Left renal pelvis (tissue), 4 donors: ENCODE measurements around the gene RAD51B. TPM values are rescaled to one million over a fixed set of nuclear protein-coding genes. Genes with fewer than 3 reads are reported as not detected.

Source experiments
- DNase-seq, 4 donors: peaks; one replicate each; pipeline ENCODE4 v3.0.0-alpha.2; 2013; ENCODE audit warnings: low read depth in 4 of 4, low spot score in 3 of 4
- polyA plus RNA-seq, 4 donors: library from polyadenylated mRNA; unstranded; fragments of 120-200 nt; gene quantifications; one replicate each; pipeline ENCODE4 v1.2.1, GENCODE V29; 2013; ENCODE audit not compliant: insufficient read length in 4 of 4

Gene RAD51B
- polyA plus RNA-seq, 4 donors: 9.4 to 12.6 (median 11.6) TPM

DNA sequence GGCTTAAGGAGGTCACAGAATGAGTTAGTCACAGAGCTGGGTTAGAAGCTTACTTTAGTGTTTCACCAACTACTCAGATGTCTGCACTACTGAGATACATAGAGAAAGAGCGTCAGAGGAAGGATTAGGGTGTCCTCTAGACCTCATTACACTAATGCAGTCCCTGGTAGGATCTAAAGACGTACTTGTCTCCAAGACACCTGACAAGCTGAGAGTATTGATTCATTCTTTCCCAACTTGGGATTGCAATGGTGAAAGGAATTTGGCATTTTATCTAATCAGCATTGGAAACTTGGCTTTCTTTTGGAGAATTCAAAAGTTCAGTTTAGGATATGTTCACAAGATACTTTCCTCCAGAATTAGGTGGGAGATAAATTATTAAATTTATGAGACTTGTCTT, 571.2 kb downstream of the RAD51B start:
- no peak for DNase-seq

DNA sequence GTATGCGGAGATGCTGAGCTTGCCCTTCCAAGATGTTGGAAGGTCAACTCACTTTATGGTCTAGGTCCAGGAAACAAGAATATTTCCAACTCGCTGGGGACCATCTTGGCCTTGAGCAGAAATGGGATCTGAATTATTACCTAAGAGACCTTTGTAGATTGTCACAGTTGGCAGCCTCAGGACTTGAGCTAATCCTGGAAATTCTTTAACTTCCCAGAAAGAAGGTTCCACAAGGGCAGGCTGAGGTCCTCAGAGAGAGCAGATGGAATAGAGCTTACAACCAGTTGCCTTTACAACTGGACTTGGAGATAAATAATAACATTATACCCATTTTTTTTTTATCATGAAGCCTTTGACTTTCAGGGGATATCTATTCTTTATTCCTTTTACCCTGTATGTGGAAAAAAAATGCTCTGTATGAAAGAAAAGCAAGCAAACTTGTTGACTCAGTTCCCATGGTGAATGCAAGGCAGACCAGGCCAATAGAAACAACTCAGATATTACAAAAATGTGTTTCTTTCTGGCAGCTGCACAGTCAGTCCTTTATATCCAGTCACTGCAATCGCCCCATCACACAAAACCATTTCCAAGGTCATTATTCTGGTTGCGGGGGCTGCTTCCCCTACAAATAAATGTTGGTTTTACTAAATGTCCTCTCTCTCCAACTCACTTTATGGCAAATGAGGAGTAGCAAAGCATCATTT, 571.9 kb downstream of the RAD51B start:
- DNase-seq: no peak

GRCh38 chr14:68392393-68393141, 573.0 kb downstream of the RAD51B start:
- DNase-seq: no peak

- no peak for DNase-seq
These were observed 573.7 kb downstream of the RAD51B start for GRCh38 chr14:68393259-68393658.

DNA sequence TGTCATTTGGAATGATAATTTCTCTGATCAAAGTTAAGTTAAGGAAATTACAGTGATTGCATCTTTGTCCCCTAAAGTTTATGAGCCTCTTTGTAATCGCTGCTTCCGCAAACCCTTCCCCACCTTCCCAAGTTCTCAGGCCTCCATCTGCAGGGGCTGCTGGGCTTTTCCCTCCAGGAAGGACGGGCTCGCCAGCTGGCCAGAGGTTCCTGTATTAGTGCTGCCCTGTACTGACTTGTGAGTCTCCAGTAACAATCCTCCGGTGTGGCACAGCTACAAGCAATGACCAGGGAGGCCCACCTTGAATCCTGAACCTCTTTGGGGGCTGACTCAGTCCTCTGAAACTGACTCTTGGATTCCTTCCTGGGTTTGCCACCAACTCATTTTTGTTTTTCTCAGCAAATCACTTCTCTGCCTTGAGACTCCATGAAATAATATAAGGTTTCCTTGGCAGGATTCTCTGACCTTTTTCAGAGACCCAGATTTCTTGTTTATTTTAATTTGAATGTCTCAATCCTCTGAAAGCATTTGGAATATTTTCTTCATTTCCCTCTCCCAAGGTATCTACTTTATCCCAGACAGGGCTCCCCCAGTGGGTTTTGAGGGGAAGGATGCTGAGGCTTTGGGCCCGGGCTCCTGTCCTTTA, 574.7 kb downstream of the RAD51B start:
- DNase-seq: no peak

GRCh38 chr14:68394764-68395143, 575.2 kb downstream of the RAD51B start:
- no peak for DNase-seq

DNA sequence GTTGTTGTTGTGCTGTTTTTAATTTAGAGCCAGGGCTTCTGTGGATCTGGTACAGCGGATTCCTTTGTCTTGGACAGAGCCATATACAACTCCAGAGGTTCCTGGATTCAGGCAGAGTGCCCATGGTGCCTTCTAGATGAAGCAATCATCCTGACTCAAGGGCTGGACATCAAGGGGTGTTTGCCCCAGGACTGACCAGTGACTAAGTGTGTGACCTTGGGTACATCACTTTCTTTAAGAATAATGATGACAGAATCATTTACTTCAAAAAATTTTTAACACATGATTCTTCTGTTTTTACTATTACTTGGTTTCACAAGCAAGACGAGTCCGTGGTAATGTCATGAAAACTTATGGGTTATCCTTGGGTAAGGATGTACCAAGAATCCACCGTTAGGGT, 576.0 kb downstream of the RAD51B start:
- DNase-seq: no peak

DNA sequence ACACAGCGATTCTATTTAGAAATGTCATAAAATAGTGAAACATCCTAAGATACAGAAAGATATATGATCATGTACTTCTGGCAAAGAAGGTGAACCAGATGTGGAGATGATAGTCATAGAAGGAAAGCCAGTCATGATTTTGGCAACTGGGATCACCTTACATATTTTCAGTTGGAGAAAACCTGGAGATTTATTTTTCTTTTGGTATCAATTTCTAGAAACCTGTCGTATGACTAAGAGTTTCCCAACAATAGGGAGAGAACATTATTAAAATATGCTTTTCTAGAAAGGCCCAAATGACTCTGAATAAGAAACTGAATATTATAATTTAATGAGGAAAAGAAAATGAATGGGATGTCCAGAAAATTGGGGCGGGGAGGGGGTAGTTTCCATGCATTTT, 576.9 kb downstream of the RAD51B start:
- DNase-seq: no peak

DNA sequence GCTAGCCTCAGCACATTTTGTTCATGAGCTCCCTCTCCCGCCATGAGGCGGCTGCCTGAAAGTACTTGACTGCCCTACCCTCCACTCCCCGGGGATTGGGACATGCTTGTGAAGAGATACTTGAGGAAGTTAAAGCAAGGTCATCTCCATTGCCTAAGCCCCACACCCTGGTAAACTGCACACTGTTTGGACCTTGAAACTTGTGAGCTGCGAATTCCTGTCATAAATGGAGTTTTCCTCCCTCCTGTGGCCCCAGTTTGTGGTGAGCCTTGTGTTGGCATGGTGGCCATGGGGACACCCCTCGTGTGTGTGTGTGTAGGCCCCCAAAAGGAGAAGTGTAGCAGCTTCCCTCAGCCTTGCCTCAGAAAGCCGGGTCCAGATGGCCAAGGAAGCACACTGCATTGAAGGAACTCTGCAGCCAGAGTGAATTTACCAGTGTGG, 577.8 kb downstream of the RAD51B start:
- DNase-seq: no peak

GRCh38 chr14:68397822-68398221, 578.2 kb downstream of the RAD51B start:
- DNase-seq: no peak

DNA sequence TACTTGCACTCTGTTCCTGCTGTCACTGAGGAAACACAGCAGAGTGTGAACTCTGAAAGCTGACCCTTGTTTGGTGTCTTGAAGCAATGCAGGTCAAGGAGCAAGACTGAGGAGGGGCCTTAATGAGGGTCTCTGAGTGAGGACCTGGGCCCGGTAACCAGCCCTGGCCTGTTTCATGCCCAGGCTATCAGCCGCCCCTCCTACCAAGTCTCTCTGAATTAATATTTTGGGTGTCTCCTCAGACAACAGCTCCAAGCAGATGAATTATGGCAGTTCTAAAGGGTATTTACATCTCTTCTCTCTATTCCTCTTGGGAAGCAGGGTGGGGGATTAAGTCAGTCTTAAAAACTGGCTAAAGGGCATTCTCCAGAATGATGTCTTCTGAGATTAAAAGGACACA, 578.8 kb downstream of the RAD51B start:
- no peak for DNase-seq

GRCh38 chr14:68399971-68400370, 580.4 kb downstream of the RAD51B start:
- no peak for DNase-seq

DNA sequence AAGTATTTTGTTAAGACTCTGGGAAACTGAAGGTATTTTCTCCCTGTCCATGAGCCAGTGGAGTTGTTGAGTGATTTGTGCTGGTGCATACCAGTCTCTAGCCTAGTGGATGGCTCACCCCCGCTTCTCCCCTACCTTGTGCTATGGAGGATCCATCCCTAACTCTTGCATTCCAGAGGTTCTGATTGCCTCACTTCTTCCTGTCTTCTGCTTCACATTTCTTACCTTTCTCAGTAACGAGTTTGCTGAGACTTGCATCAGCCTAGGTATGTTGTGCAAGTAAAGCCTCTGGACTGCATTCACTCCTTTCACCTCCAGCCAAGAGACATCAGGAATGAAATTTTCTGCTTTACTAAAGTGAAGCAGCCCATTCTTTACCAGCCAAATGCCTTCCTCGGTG, 581.7 kb downstream of the RAD51B start:
- DNase-seq: no peak

GRCh38 chr14:68401855-68402254, 582.3 kb downstream of the RAD51B start:
- DNase-seq: no peak

- DNase-seq: no peak
These were observed 583.0 kb downstream of the RAD51B start for GRCh38 chr14:68402525-68403101.

GRCh38 chr14:68403191-68404145, 583.9 kb downstream of the RAD51B start:
- no peak for DNase-seq

GRCh38 chr14:68404146-68404527, 584.6 kb downstream of the RAD51B start:
- DNase-seq: no peak

GRCh38 chr14:68404652-68405183, 585.1 kb downstream of the RAD51B start:
- DNase-seq: no peak

- no peak for DNase-seq
These were observed 586.4 kb downstream of the RAD51B start for GRCh38 chr14:68405961-68406360.

GRCh38 chr14:68407285-68407684, 587.7 kb downstream of the RAD51B start:
- no peak for DNase-seq
